NCI-H345 treated with DMSO at 0.1 percent for 48 hours (cell line): ENCODE data around the gene STARD7.
"Not testable (repeated sequence)": the region's sequence is repeated elsewhere in the genome, so short reads cannot be mapped to it uniquely, and the experiment has no call there.

Source experiments
- DNase-seq: peaks from one replicate; lab custom pipeline; 2025; ENCODE audit not compliant: unreplicated experiment; lab: John Stamatoyannopoulos, UW

Gene STARD7

DNA sequence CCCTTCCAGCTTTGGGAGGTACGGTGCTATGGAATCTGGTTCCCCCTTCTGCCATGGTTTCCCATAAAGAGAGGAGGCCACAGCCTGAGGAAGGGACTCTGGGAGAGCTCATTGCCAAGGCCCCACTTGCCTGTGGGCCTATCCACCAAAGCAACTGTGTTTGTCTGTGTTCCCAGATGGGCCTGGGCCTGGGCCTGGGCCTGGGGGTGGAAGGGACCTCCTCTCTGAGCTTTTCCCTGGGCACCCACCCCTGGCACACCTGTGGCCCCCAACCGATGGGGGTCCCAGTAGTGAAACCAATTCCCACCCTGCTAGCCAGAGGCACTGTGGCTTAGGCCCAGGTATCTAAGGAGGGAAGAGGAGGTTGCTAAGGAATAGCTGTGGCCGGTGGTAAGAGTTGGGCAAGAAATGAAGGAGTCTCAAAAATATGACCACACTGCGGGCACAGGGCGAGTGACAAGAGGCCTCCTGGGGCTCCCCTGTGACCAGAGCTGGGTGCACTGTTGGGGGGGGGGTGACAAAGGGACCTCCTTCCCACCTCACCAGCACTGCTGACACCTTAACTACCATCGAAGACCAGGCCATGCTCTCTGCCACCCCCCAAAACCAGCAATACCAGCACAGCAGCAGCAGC, 58.5 kb downstream of the STARD7 start:
- no peak for DNase-seq

- DNase-seq = no peak
Measured at GRCh38 chr2:96148410-96149217, 60.0 kb downstream of the STARD7 start.

- DNase-seq = no peak
Measured at GRCh38 chr2:96147593-96148201, 60.9 kb downstream of the STARD7 start.

GRCh38 chr2:96146881-96147592, 61.6 kb downstream of the STARD7 start:
- DNase-seq = no peak

- no peak for DNase-seq
Measured at GRCh38 chr2:96146153-96146880, 62.3 kb downstream of the STARD7 start.

DNA sequence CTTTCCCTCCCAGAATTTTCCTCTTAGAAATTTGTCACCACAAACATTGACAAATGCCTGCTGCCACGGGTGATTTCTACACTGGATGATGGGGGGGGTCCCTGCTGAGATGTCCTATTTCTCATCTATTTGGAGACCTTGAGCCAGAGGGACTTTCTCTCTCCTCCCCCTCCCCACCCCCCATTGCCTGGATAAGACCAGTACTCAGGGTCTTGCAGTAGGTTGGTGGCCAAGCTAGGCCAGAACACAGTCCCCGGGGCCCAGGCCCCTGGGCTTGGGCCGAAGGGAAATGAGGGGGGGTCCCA, 62.8 kb downstream of the STARD7 start:
- no peak for DNase-seq

- no peak for DNase-seq
Measured at GRCh38 chr2:96145036-96145847, 63.4 kb downstream of the STARD7 start, which contains the start of gene DUSP2. Gene DUSP2, minus strand, starts transcription at chr2:96145440. Its CDS starts 86 bp downstream, at chr2:96145354.

- no peak for DNase-seq
Measured at GRCh38 chr2:96144481-96145035, 64.1 kb downstream of the STARD7 start.

- no peak for DNase-seq
Measured at GRCh38 chr2:96143848-96144480, 64.7 kb downstream of the STARD7 start.

GRCh38 chr2:96143231-96143847, 65.3 kb downstream of the STARD7 start:
- DNase-seq = no peak

- DNase-seq = no peak
Measured at GRCh38 chr2:96142217-96143113, 66.2 kb downstream of the STARD7 start.

- DNase-seq = not testable (repeated sequence)
Measured at GRCh38 chr2:96141624-96141967, 67.0 kb downstream of the STARD7 start.

GRCh38 chr2:96140941-96141623, 67.5 kb downstream of the STARD7 start:
- no peak for DNase-seq

- DNase-seq = no peak
Measured at GRCh38 chr2:96139181-96139758, 69.4 kb downstream of the STARD7 start.

GRCh38 chr2:96138179-96139145, 70.2 kb downstream of the STARD7 start, which contains the start of gene ASTL:
Gene ASTL, minus strand, starts transcription at chr2:96138502. Its CDS starts 66 bp downstream, at chr2:96138436.
- no peak for DNase-seq
